Measurements from ENCODE around the gene PLEKHJ1.

PLEKHJ1 gene

GRCh38 chr19:2249010-2249866 is 13.1 kb upstream of the PLEKHJ1 start, which contains the start of gene AMH:
TSS of gene AMH (plus strand) at chr19:2249323. CDS start at chr19:2249333, 10 bp downstream.
- no peak for DNase-seq

GRCh38 chr19:2248136-2249009 is 12.2 kb upstream of the PLEKHJ1 start:
- no peak for DNase-seq

GRCh38 chr19:2247433-2248101 is 11.4 kb upstream of the PLEKHJ1 start:
- no peak for DNase-seq

- no peak for DNase-seq
These were observed 10.8 kb upstream of the PLEKHJ1 start for GRCh38 chr19:2246801-2247361.

GRCh38 chr19:2246014-2246620 is 10.0 kb upstream of the PLEKHJ1 start:
- no peak for DNase-seq

GRCh38 chr19:2245273-2245672 is 9.1 kb upstream of the PLEKHJ1 start:
- DNase-seq = no peak

GRCh38 chr19:2244486-2244885 is 8.4 kb upstream of the PLEKHJ1 start:
- no peak for DNase-seq

- no peak for DNase-seq
These were observed 7.9 kb upstream of the PLEKHJ1 start for GRCh38 chr19:2244125-2244411.

GRCh38 chr19:2243274-2244124 is 7.4 kb upstream of the PLEKHJ1 start:
- DNase-seq = no peak

GRCh38 chr19:2242816-2243215 is 6.7 kb upstream of the PLEKHJ1 start:
- no peak for DNase-seq

GRCh38 chr19:2242092-2242537 is 6.0 kb upstream of the PLEKHJ1 start:
- DNase-seq = no peak

GRCh38 chr19:2240881-2241760 is 5.0 kb upstream of the PLEKHJ1 start:
- DNase-seq = no peak

GRCh38 chr19:2239771-2240770 is 3.9 kb upstream of the PLEKHJ1 start:
- DNase-seq = peak; percentile 37

- DNase-seq = peak; percentile 39
These were observed 3.0 kb upstream of the PLEKHJ1 start for GRCh38 chr19:2239173-2239572.

GRCh38 chr19:2237869-2238153 is 1.7 kb upstream of the PLEKHJ1 start:
- DNase-seq = no peak

- DNase-seq = no peak
These were observed 1.1 kb upstream of the PLEKHJ1 start for GRCh38 chr19:2237051-2237868.

- no peak for DNase-seq
These were observed 140 bp downstream of the PLEKHJ1 start for GRCh38 chr19:2236064-2236313.

GRCh38 chr19:2235381-2236063 is 607 bp downstream of the PLEKHJ1 start:
- DNase-seq = peak; percentile 29
